HepG2 (cell line): Measurements from ENCODE around the gene SHLD1. TPM values are rescaled to one million over a fixed set of nuclear protein-coding genes. Genes with fewer than 3 reads are reported as not detected.

ENCODE experiments used
- ETV6 ChIP-seq: sonication (generic); formaldehyde crosslinking; conservative IDR thresholded peaks from 2 replicates; pipeline ENCODE4 v1.4.0; 2020; ENCODE audit warnings: missing genetic modification reagents
- MAFF ChIP-seq: IDR thresholded peaks from 2 replicates; pipeline ENCODE4 v1.6.1; 2011; ENCODE audit warnings: low read depth, low read length, improper control_type of control experiment
- NFATC3 ChIP-seq: sonication (generic); formaldehyde crosslinking; IDR thresholded peaks from 2 replicates; pipeline ENCODE4 v1.5.1; 2020; ENCODE audit warnings: mild to moderate bottlenecking, missing genetic modification reagents
- POGZ ChIP-seq: sonication (generic); formaldehyde crosslinking; IDR thresholded peaks from 2 replicates; pipeline ENCODE4 v1.4.0; 2020; ENCODE audit warnings: mild to moderate bottlenecking, missing genetic modification reagents
- SOX6 ChIP-seq, 2 experiments: fragments of 450-650 bp in 1 of 2; sonication (generic) in 1 of 2; formaldehyde crosslinking in 1 of 2; IDR thresholded peaks; 2 replicates each; pipeline versions ENCODE4 v1.4.0 to v1.6.1; 2017 to 2020; ENCODE audit warnings: antibody characterized with exemption in 1 of 2, mild to moderate bottlenecking in 1 of 2, missing genetic modification reagents in 1 of 2
- TARDBP ChIP-seq: sonication (generic); formaldehyde crosslinking; IDR thresholded peaks from 2 replicates; pipeline ENCODE4 v1.8.0; 2022; ENCODE audit warnings: mild to moderate bottlenecking, missing genetic modification reagents
- U2AF2 ChIP-seq: fragments of 200-400 bp; formaldehyde crosslinking; IDR thresholded peaks from 2 replicates; pipeline ENCODE4 v1.6.1; 2017; ENCODE audit warnings: low read depth, mild to moderate bottlenecking, low read length
- ZBTB1 ChIP-seq: sonication (generic); formaldehyde crosslinking; IDR thresholded peaks from 2 replicates; pipeline ENCODE4 v1.4.0; 2020; ENCODE audit warnings: missing genetic modification reagents, borderline replicate concordance
- ZBTB42 ChIP-seq: sonication (generic); formaldehyde crosslinking; IDR thresholded peaks from 2 replicates; pipeline ENCODE4 v1.5.0; 2020; ENCODE audit warnings: mild to moderate bottlenecking, missing genetic modification reagents
- ZKSCAN8 ChIP-seq: IDR thresholded peaks from 2 replicates; pipeline ENCODE4 v1.6.1; 2016; ENCODE audit warnings: borderline replicate concordance, missing genetic modification reagents, missing compliant biosample characterization
- ZNF282 ChIP-seq: fragments of 450-650 bp; IDR thresholded peaks from 2 replicates; pipeline ENCODE4 v1.6.1; 2018; ENCODE audit not compliant: partially characterized antibody
- ZNF317 ChIP-seq: sonication (generic); formaldehyde crosslinking; IDR thresholded peaks from 2 replicates; pipeline ENCODE4 v1.5.0; 2020; ENCODE audit warnings: mild to moderate bottlenecking, missing genetic modification reagents
- ZNF331 ChIP-seq: sonication (generic); formaldehyde crosslinking; IDR thresholded peaks from 2 replicates; pipeline ENCODE4 v1.4.0; 2020; ENCODE audit warnings: missing genetic modification reagents
- ZNF337 ChIP-seq: sonication (generic); formaldehyde crosslinking; IDR thresholded peaks from 2 replicates; pipeline ENCODE4 v1.5.1; 2020; ENCODE audit warnings: missing genetic modification reagents, low read depth, mild to moderate bottlenecking, borderline replicate concordance
- ZNF543 ChIP-seq: sonication (generic); formaldehyde crosslinking; IDR thresholded peaks from 2 replicates; pipeline ENCODE4 v1.4.0; 2020; ENCODE audit warnings: mild to moderate bottlenecking, missing genetic modification reagents
- ZNF570 ChIP-seq: sonication (generic); formaldehyde crosslinking; IDR thresholded peaks from 2 replicates; pipeline ENCODE4 v1.4.0; 2020; ENCODE audit warnings: mild to moderate bottlenecking, missing genetic modification reagents, borderline replicate concordance
- ZNF615 ChIP-seq: sonication (generic); formaldehyde crosslinking; IDR thresholded peaks from 2 replicates; pipeline ENCODE4 v1.5.0; 2020; ENCODE audit warnings: mild to moderate bottlenecking, missing genetic modification reagents, borderline replicate concordance
- ZNF674 ChIP-seq: sonication (generic); formaldehyde crosslinking; IDR thresholded peaks from 2 replicates; pipeline ENCODE4 v1.5.0; 2020; ENCODE audit warnings: low read depth, mild to moderate bottlenecking, missing genetic modification reagents
- polyA plus RNA-seq, 8 experiments: library from polyadenylated mRNA; depleted of rRNA in 3 of 8; stranded (reverse) in 7 of 8; unstranded in 1 of 8; fragments of >200 nt; fragmentation: Illumina TruSeq in 4 of 8; extraction: Trizol in 4 of 8; gene quantifications; 2 replicates each; pipeline versions ENCODE4 v1.2.1 to v1.2.3, GENCODE V29; 2011 to 2016; ENCODE audit warnings: low read depth in 4 of 8, missing spikeins in 1 of 8, mixed read lengths in 1 of 8; ENCODE audit not compliant: insufficient read depth in 1 of 8
- total RNA-seq, 5 experiments: library from RNA; depleted of rRNA; stranded (reverse); fragments of >200 nt; fragmentation: Illumina TruSeq; extraction: Trizol; gene quantifications; 2 replicates each; pipeline ENCODE4 v1.2.3, GENCODE V29; 2016; ENCODE audit warnings: low read depth in 1 of 5
- TF ChIP-seq, protein P1 (sequence below): sonication (generic); formaldehyde crosslinking; IDR thresholded peaks from 2 replicates; pipeline ENCODE4 v1.4.0; 2020; ENCODE audit warnings: missing genetic modification reagents, borderline replicate concordance
- TF ChIP-seq, protein P2 (sequence below), 2 experiments: fragments of 450-650 bp in 1 of 2; sonication (generic) in 1 of 2; formaldehyde crosslinking; IDR thresholded peaks; 2 replicates each; pipeline versions ENCODE4 v1.5.0 to v1.8.0; 2020 to 2022; ENCODE audit warnings: mild to moderate bottlenecking in 1 of 2, missing genetic modification reagents in 1 of 2
- TF ChIP-seq, protein P3 (sequence below): sonication (generic); formaldehyde crosslinking; IDR thresholded peaks from 2 replicates; pipeline ENCODE4 v1.9.0; 2021; ENCODE audit warnings: missing genetic modification reagents, borderline replicate concordance
- TF ChIP-seq, protein P4 (sequence below): sonication (generic); formaldehyde crosslinking; IDR thresholded peaks from 2 replicates; pipeline ENCODE4 v1.5.0; 2020; ENCODE audit warnings: missing genetic modification reagents

Gene SHLD1
- total and polyA plus RNA-seq, 2 of the 13 experiments (the other 11 are each of a cell fraction or from before 2014, with no cell fraction given) = 8.9 to 10.0 TPM

DNA sequence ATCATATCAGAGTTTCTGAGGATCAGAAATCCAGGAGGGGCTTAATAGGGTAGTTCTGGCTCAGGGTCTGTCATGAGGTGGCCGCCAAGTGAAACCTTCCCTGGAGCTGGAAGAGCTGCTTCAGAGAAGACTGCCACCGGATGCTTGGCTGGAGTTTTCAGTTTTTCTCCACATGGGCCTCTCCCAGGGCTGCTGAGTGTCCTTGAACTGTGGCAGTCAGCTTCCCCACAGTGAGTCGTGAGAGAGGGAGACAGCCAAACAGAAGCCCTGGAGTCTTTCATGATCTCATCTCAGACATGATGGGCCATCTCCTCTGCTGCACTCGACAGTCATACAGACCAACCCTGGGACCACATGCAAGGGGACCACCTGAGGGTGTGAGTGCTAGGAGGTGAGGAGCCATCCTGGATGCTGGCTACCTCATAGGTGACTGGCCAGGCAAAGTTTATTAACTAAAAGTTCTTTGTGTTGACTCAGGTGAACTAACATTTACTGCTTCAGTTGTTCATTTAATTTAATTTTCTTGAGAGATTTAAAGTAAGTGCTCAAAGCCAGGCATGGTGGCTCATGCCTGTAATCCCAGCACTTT lies 71.5 kb downstream of the SHLD1 start (continued):
- TF ChIP-seq ZNF615 (no peak), ZBTB42 (CRISPR knock-in tag) (no peak), ZNF331 (CRISPR knock-in tag) (peak; percentile 89), ETV6 (CRISPR knock-in tag) (0 out of 2 replicates have a peak, but pooled peaks have one; percentile 43), ZNF543 (CRISPR knock-in tag) (peak; percentile 94), ZNF337 (CRISPR knock-in tag) (no peak), ZNF674 (CRISPR knock-in tag) (no peak), SOX6 (IDR thresholded peaks at IDR 0.05) (no peak), SOX6 (CRISPR knock-in tag; IDR thresholded peaks at IDR 0.05) (peak; percentile 60), MAFF (no peak), U2AF2 (no peak), POGZ (CRISPR knock-in tag) (peak; percentile 69; the same call in 1 of the 2 replicates), NFATC3 (CRISPR knock-in tag) (no peak), ZNF570 (CRISPR knock-in tag) (0 out of 2 replicates have a peak, but pooled peaks have one; percentile 54), ZBTB1 (CRISPR knock-in tag) (no peak), ZKSCAN8 (CRISPR knock-in tag) (no peak), ZNF317 (CRISPR knock-in tag) (no peak), ZNF282 (no peak), TARDBP (CRISPR knock-in tag) (peak; percentile 58; the same call in 1 of the 2 replicates)
- TF ChIP-seq, protein P1, sequence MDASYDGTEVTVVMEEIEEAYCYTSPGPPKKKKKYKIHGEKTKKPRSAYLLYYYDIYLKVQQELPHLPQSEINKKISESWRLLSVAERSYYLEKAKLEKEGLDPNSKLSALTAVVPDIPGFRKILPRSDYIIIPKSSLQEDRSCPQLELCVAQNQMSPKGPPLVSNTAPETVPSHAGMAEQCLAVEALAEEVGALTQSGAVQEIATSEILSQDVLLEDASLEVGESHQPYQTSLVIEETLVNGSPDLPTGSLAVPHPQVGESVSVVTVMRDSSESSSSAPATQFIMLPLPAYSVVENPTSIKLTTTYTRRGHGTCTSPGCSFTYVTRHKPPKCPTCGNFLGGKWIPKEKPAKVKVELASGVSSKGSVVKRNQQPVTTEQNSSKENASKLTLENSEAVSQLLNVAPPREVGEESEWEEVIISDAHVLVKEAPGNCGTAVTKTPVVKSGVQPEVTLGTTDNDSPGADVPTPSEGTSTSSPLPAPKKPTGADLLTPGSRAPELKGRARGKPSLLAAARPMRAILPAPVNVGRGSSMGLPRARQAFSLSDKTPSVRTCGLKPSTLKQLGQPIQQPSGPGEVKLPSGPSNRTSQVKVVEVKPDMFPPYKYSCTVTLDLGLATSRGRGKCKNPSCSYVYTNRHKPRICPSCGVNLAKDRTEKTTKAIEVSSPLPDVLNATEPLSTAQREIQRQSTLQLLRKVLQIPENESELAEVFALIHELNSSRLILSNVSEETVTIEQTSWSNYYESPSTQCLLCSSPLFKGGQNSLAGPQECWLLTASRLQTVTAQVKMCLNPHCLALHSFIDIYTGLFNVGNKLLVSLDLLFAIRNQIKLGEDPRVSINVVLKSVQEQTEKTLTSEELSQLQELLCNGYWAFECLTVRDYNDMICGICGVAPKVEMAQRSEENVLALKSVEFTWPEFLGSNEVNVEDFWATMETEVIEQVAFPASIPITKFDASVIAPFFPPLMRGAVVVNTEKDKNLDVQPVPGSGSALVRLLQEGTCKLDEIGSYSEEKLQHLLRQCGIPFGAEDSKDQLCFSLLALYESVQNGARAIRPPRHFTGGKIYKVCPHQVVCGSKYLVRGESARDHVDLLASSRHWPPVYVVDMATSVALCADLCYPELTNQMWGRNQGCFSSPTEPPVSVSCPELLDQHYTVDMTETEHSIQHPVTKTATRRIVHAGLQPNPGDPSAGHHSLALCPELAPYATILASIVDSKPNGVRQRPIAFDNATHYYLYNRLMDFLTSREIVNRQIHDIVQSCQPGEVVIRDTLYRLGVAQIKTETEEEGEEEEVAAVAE (CRISPR knock-in tag) = peak; percentile 79; the same call in 1 of the 2 replicates
- TF ChIP-seq, protein P2, sequence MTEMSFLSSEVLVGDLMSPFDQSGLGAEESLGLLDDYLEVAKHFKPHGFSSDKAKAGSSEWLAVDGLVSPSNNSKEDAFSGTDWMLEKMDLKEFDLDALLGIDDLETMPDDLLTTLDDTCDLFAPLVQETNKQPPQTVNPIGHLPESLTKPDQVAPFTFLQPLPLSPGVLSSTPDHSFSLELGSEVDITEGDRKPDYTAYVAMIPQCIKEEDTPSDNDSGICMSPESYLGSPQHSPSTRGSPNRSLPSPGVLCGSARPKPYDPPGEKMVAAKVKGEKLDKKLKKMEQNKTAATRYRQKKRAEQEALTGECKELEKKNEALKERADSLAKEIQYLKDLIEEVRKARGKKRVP (CRISPR knock-in tag; IDR thresholded peaks at IDR 0.05) = no peak; a peak in 1 of 4 replicates
- TF ChIP-seq, protein P3, sequence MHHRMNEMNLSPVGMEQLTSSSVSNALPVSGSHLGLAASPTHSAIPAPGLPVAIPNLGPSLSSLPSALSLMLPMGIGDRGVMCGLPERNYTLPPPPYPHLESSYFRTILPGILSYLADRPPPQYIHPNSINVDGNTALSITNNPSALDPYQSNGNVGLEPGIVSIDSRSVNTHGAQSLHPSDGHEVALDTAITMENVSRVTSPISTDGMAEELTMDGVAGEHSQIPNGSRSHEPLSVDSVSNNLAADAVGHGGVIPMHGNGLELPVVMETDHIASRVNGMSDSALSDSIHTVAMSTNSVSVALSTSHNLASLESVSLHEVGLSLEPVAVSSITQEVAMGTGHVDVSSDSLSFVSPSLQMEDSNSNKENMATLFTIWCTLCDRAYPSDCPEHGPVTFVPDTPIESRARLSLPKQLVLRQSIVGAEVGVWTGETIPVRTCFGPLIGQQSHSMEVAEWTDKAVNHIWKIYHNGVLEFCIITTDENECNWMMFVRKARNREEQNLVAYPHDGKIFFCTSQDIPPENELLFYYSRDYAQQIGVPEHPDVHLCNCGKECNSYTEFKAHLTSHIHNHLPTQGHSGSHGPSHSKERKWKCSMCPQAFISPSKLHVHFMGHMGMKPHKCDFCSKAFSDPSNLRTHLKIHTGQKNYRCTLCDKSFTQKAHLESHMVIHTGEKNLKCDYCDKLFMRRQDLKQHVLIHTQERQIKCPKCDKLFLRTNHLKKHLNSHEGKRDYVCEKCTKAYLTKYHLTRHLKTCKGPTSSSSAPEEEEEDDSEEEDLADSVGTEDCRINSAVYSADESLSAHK = no peak
- TF ChIP-seq, protein P4, sequence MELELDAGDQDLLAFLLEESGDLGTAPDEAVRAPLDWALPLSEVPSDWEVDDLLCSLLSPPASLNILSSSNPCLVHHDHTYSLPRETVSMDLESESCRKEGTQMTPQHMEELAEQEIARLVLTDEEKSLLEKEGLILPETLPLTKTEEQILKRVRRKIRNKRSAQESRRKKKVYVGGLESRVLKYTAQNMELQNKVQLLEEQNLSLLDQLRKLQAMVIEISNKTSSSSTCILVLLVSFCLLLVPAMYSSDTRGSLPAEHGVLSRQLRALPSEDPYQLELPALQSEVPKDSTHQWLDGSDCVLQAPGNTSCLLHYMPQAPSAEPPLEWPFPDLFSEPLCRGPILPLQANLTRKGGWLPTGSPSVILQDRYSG = no peak
